HG03064 (cell line): ENCODE data around the gene ZFP90.
"Not testable (repeated sequence)": the region's sequence is repeated elsewhere in the genome, so short reads cannot be mapped to it uniquely, and the experiment has no call there.

Experiments
- ATAC-seq: cut with Tn5 transposase; IDR thresholded peaks from one replicate; pipeline ENCODE4 v1.9.1; 2021; ENCODE audit warnings: low read depth; ENCODE audit not compliant: unreplicated experiment

The ZFP90 gene

GRCh38 chr16:68538880-68539701 is at the start of gene ZFP90:
TSS of gene ZFP90 (plus strand) at chr16:68539291. CDS start at chr16:68539793, 502 bp downstream.
- ATAC-seq = peak; percentile 84

GRCh38 chr16:68490358-68490757 is 48.7 kb upstream of the ZFP90 start:
- no peak for ATAC-seq

GRCh38 chr16:68490829-68491575 is 48.1 kb upstream of the ZFP90 start:
- peak; percentile 60 for ATAC-seq

- no peak for ATAC-seq
These were observed 47.5 kb upstream of the ZFP90 start for GRCh38 chr16:68491576-68491950.

- ATAC-seq = no peak
These were observed 46.9 kb upstream of the ZFP90 start for GRCh38 chr16:68492151-68492542.

GRCh38 chr16:68492543-68493411 is 46.3 kb upstream of the ZFP90 start:
- no peak for ATAC-seq

GRCh38 chr16:68493412-68494070 is 45.5 kb upstream of the ZFP90 start:
- ATAC-seq = no peak

GRCh38 chr16:68494261-68494660 is 44.8 kb upstream of the ZFP90 start:
- not testable (repeated sequence) for ATAC-seq

- ATAC-seq = no peak
These were observed 42.4 kb upstream of the ZFP90 start for GRCh38 chr16:68496689-68497088.

GRCh38 chr16:68499006-68499405 is 40.1 kb upstream of the ZFP90 start:
- no peak for ATAC-seq

- ATAC-seq = no peak
These were observed 35.8 kb upstream of the ZFP90 start for GRCh38 chr16:68503334-68503733.

GRCh38 chr16:68504066-68504465 is 35.0 kb upstream of the ZFP90 start:
- ATAC-seq = no peak

GRCh38 chr16:68506331-68507053 is 32.6 kb upstream of the ZFP90 start:
- no peak for ATAC-seq

- ATAC-seq = no peak
These were observed 31.1 kb upstream of the ZFP90 start for GRCh38 chr16:68508013-68508412.

GRCh38 chr16:68508641-68509240 is 30.4 kb upstream of the ZFP90 start:
- no peak for ATAC-seq

- ATAC-seq = no peak
These were observed 29.7 kb upstream of the ZFP90 start for GRCh38 chr16:68509381-68509780.

GRCh38 chr16:68510775-68511174 is 28.3 kb upstream of the ZFP90 start:
- no peak for ATAC-seq

- no peak for ATAC-seq
These were observed 26.9 kb upstream of the ZFP90 start for GRCh38 chr16:68512183-68512582.

- ATAC-seq = no peak
These were observed 26.3 kb upstream of the ZFP90 start for GRCh38 chr16:68512742-68513141.
